WTC11 (cell line): ENCODE data around the gene CREB1. TPM values are rescaled to one million over a fixed set of nuclear protein-coding genes. Genes with fewer than 3 reads are reported as not detected.

ENCODE experiments used
- ATAC-seq: fragments of 200-7000 bp; cut with Tn5 transposase; 2 replicates; pipeline ENCODE4 v1.10.0; 2021; ENCODE audit warnings: mild to moderate bottlenecking, moderate library complexity
- CTCF ChIA-PET: fragments of 300-600 bp; sonication (Branson Sonifier 250); formaldehyde crosslinking; loops from one replicate; lab custom pipeline; 2021; ENCODE audit warnings: antibody characterized with exemption; lab: Charles Lee
- POLR2A ChIA-PET: fragments of 350-600 bp; sonication (Branson Sonifier 250); formaldehyde crosslinking; loops from one replicate; lab custom pipeline; 2021; ENCODE audit warnings: antibody characterized with exemption; lab: Charles Lee
- DNase-seq: peaks from one replicate; pipeline ENCODE4 v3.0.0; 2021; ENCODE audit warnings: low spot score
- H3K27ac Mint-ChIP-seq: 2 replicates; pipeline ENCODE4 v1.8.0; 2021; ENCODE audit warnings: mixed read lengths
- H3K27me3 Mint-ChIP-seq: 2 replicates; pipeline ENCODE4 v1.8.0; 2021; ENCODE audit warnings: low read depth, mild to moderate bottlenecking, moderate library complexity, mixed read lengths
- H3K36me3 Mint-ChIP-seq: 2 replicates; pipeline ENCODE4 v1.8.0; 2021; ENCODE audit warnings: mixed read lengths
- H3K4me1 Mint-ChIP-seq: 2 replicates; pipeline ENCODE4 v1.8.0; 2022; ENCODE audit warnings: mixed read lengths
- H3K4me3 Mint-ChIP-seq: 2 replicates; pipeline ENCODE4 v1.8.0; 2021; ENCODE audit warnings: mild to moderate bottlenecking, moderate library complexity, mixed read lengths
- H3K9me3 Mint-ChIP-seq: 2 replicates; pipeline ENCODE4 v1.8.0; 2021; ENCODE audit warnings: mixed read lengths
- ARID4B ChIP-seq: sonication (generic); formaldehyde crosslinking; IDR thresholded peaks from 2 replicates; pipeline ENCODE4 v1.8.0; 2023; ENCODE audit warnings: missing genetic modification reagents, mild to moderate bottlenecking, borderline replicate concordance
- ATF1 ChIP-seq: sonication (generic); formaldehyde crosslinking; IDR thresholded peaks from 2 replicates; pipeline ENCODE4 v1.8.1; 2023; ENCODE audit warnings: mild to moderate bottlenecking, moderate library complexity, missing genetic modification reagents
- ERG ChIP-seq: fragments of 250-450 bp; sonication (Bioruptor Pico); IDR thresholded peaks from 2 replicates; pipeline ENCODE4 v1.8.0; 2021; ENCODE audit warnings: mild to moderate bottlenecking
- GRHL2 ChIP-seq: fragments of 250-450 bp; sonication (Bioruptor Pico); IDR thresholded peaks from 2 replicates; pipeline ENCODE4 v1.8.0; 2022; ENCODE audit warnings: mild to moderate bottlenecking, moderate library complexity; ENCODE audit not compliant: insufficient replicate concordance, severe bottlenecking
- IRF1 ChIP-seq: sonication (generic); formaldehyde crosslinking; IDR thresholded peaks from 2 replicates; pipeline ENCODE4 v1.8.0; 2023; ENCODE audit warnings: missing genetic modification reagents
- KAT7 ChIP-seq: sonication (generic); formaldehyde crosslinking; IDR thresholded peaks from 2 replicates; pipeline ENCODE4 v1.8.1; 2023; ENCODE audit warnings: missing genetic modification reagents, mild to moderate bottlenecking, borderline replicate concordance
- PRDM15 ChIP-seq: sonication (generic); formaldehyde crosslinking; IDR thresholded peaks from 2 replicates; pipeline ENCODE4 v1.8.0; 2022; ENCODE audit warnings: missing genetic modification reagents
- RELA ChIP-seq: sonication (generic); formaldehyde crosslinking; IDR thresholded peaks from 2 replicates; pipeline ENCODE4 v1.8.1; 2022; ENCODE audit warnings: missing genetic modification reagents, mild to moderate bottlenecking, borderline replicate concordance
- SOX15 ChIP-seq: fragments of 250-450 bp; sonication (Bioruptor Pico); IDR thresholded peaks from 2 replicates; pipeline ENCODE4 v1.9.0; 2021; ENCODE audit warnings: mild to moderate bottlenecking
- TEAD1 ChIP-seq: sonication (generic); formaldehyde crosslinking; IDR thresholded peaks from 2 replicates; pipeline ENCODE4 v1.8.0; 2022; ENCODE audit warnings: mild to moderate bottlenecking, missing genetic modification reagents
- TP53 ChIP-seq: sonication (generic); formaldehyde crosslinking; IDR thresholded peaks from 2 replicates; pipeline ENCODE4 v1.8.1; 2023; ENCODE audit warnings: mild to moderate bottlenecking, missing genetic modification reagents
- ZBTB21 ChIP-seq: sonication (generic); formaldehyde crosslinking; IDR thresholded peaks from 2 replicates; pipeline ENCODE4 v1.8.1; 2023; ENCODE audit warnings: mild to moderate bottlenecking, missing genetic modification reagents, borderline replicate concordance
- ZNF121 ChIP-seq: sonication (generic); formaldehyde crosslinking; IDR thresholded peaks from 2 replicates; pipeline ENCODE4 v1.8.0; 2023; ENCODE audit warnings: missing genetic modification reagents
- ZNF138 ChIP-seq: sonication (generic); formaldehyde crosslinking; conservative IDR thresholded peaks from 2 replicates; pipeline ENCODE4 v1.8.1; 2022; ENCODE audit warnings: mild to moderate bottlenecking, moderate library complexity, missing genetic modification reagents
- ZNF263 ChIP-seq: sonication (generic); formaldehyde crosslinking; IDR thresholded peaks from 2 replicates; pipeline ENCODE4 v1.8.1; 2022; ENCODE audit warnings: low read depth, mild to moderate bottlenecking, moderate library complexity, missing genetic modification reagents
- ZNF317 ChIP-seq: sonication (generic); formaldehyde crosslinking; IDR thresholded peaks from 2 replicates; pipeline ENCODE4 v1.8.1; 2023; ENCODE audit warnings: low read depth, mild to moderate bottlenecking, moderate library complexity, missing genetic modification reagents, borderline replicate concordance
- ZNF423 ChIP-seq: fragments of 250-450 bp; sonication (Bioruptor Pico); IDR thresholded peaks from 2 replicates; pipeline ENCODE4 v2.1.2; 2022; ENCODE audit warnings: mild to moderate bottlenecking, moderate library complexity
- total RNA-seq: library from RNA; stranded (reverse); gene quantifications from 3 replicates; pipeline ENCODE4 v1.2.3, GENCODE V29; 2021

The CREB1 gene
- total RNA-seq, 1 experiment from 2014 or later = 97.7 TPM

- TF ChIP-seq IRF1 (CRISPR knock-in tag) (no peak), GRHL2 (no peak), ZNF138 (CRISPR knock-in tag) (no peak), PRDM15 (CRISPR knock-in tag) (no peak), ZNF121 (CRISPR knock-in tag) (no peak), ATF1 (no peak), ARID4B (CRISPR knock-in tag) (no peak), SOX15 (CRISPR knock-in tag) (no peak), ZBTB21 (CRISPR knock-in tag) (no peak), TEAD1 (no peak), RELA (CRISPR knock-in tag) (no peak), KAT7 (CRISPR knock-in tag) (no peak), ZNF423 (CRISPR knock-in tag) (no peak), ZNF317 (CRISPR knock-in tag) (no peak)
These were observed 6.8 kb upstream of the CREB1 start (continued) for GRCh38 chr2:207523005-207523404.

GRCh38 chr2:207525296-207525695 is 4.5 kb upstream of the CREB1 start:
- H3K4me3 Mint-ChIP-seq = no peak overlapping the region
- H3K27me3 Mint-ChIP-seq = peaks cover 13% of the 10 kb centered on the region
- POLR2A ChIA-PET = no interaction called here
- TF ChIP-seq TP53 (no peak), ZNF263 (CRISPR knock-in tag) (no peak), ERG (no peak)
- H3K27ac Mint-ChIP-seq = no peak overlapping the region
- no peak for ATAC-seq
- DNase-seq = no peak
- peaks cover 13% of the 10 kb centered on the region for H3K4me1 Mint-ChIP-seq
- CTCF ChIA-PET = no interaction called here
- H3K9me3 Mint-ChIP-seq = no peaks in the 10 kb centered on the region
- H3K36me3 Mint-ChIP-seq = no peaks in the 10 kb centered on the region
